Colon (tissue), 2 donors: Measurements from ENCODE around the gene ABL1.

Source experiments
- FAIRE-seq: peaks from 2 replicates; lab custom pipeline; 2012; peaks lifted over from hg19 to GRCh38; lab: Jason Lieb, UNC
- donor health status: control.
- donor health status: control.

The ABL1 gene

DNA sequence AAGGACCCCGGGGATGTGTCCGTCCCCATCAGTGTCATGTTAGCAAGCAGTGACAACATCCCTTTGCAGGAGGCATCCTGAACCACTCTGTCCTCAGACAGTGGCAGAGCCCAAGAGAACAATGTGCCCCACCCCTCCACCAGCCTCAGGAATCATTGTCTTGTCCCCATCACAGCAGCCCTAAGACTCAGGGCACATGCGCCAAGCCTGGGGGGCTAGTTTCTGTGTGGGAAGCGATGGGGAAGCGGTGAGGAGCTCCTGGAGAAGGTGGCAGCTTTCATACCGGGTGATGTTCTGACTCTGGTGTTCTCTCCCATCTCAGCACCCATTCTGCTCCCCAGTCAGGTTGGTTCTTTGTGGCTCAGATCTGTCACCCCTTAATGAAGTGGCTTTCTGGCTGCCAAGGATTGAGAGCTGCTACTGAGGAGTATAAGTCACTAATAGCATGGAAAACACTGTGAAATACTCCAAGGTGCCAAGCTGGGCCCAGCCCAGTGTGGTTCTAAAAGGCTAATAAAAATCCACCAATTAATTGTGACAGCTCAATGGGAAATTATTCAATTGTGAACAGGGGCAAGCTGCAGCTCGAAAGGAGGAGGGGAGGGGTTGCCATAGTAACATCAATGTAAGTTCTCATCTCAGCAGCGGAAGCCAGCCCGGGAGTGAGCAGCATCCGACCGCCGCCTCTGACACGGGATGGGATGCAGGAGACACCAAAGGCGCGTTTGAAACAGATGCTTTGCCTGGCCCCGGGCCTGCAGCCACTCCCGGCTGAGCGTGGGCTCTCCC is 56.8 kb downstream of the ABL1 start:
- no peak for FAIRE-seq

DNA sequence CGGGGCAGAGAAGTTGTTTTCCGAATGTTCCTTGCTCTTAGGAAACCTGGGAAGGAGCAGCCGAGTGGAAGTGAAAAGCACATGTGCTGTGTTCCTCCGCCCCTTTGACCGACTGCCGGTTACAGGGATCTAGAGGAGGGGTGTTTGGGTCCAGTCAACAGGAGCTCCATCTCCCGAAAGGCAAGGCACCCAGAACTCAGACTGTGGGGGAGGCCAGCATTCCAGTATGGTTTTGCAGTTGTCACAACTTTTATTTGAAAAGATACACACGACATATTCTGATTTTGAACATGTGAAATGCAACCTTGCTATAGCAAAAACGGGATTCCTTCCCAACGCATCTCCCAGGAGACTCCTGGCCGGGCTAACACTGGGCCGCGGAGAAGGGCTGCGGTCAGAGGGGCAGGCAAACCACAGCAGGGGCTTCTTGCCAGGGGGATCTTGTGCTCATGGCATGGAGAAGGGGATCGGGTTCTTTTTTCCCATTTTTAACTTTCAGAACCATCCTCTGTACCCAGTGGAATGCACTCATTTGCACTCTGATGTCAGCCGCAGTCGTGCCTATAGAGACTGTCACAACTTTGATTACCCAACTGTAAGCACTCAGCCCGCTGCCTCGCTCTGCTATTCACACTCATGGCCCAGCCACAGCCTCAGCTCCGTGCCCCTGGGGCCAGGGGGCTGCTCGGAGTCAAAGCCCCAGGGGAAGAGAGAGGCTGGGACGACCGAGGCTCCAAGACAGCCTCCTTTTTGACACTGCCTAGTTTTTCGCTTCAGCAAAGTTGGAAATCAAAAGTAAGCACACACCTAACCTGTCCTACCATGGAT is 57.6 kb downstream of the ABL1 start:
- no peak for FAIRE-seq

DNA sequence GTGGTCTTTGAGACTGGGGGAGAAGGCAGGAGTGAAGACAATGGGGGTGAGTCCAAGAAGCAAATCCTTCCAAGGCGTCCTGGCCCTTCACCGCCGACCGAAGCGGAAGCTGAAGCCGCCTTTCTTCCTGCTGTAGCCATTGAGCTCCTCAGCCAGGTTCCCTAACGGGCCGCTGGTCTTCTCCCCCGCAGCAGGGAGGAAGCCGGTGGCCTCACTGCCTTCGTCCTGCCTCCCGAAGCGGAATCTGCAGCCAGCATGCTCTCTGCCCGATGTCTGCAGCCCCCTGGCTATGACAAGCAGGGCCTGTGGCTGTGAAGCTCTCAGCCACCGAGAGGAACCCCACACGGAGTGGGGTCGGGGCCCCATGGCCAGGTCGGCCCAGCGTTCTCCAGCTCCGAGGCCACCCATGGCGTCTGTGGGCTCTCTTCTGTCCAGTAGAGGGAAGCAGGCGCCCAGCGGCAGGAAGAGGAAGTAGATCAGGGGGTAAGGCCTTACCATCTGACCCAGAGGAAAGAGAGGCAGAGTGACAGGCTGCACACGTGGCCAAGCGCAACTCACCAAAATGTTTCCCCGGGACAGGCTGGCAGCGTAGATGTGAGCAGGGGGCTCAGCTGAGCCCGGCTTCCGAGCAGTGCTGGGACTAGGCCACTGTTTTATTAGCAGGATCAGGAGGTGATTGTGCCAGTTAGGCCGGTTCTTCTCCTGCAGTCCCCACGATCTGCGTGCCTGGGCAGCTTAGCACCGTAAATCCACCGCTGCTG is 58.5 kb downstream of the ABL1 start:
- no peak for FAIRE-seq

DNA sequence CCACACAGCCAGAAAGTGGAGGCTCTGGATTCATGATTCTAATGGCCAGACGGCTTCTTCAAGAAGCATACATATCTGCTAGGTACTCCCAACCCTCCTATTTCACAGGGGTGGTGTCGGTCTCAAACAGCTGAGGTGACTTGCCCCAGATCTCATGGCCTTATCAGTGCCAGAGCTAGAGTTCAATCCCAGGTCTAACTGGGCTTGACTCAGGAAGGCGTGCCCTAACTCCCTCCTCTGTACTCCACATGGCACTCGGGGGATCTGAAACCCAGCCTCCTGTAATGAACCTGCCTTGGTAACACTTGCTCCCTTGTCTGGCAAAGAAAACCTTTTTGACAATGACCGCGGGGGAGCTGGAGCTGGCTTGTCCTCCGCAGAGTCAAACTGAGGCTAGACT is 59.5 kb downstream of the ABL1 start:
- FAIRE-seq: no peak

DNA sequence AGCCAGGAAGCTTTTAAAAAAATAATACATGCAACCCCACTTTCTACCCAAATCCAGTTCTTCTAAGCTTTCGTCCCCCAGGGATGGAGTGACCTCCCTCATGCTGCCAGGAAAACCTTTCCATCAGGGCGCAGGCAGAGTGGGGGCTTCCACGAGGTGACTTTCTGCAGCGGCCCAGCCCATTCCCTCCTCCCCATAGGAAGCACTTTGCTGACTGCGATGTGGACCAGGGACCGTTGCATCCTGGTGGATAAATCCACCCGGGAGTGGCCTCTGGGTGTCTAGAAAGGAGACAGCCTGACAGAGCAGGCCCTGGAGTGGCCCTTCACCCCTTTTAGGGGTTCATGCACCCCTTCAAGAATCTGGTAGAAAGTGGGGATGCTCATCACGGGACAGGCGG is 60.0 kb downstream of the ABL1 start:
- no peak for FAIRE-seq

DNA sequence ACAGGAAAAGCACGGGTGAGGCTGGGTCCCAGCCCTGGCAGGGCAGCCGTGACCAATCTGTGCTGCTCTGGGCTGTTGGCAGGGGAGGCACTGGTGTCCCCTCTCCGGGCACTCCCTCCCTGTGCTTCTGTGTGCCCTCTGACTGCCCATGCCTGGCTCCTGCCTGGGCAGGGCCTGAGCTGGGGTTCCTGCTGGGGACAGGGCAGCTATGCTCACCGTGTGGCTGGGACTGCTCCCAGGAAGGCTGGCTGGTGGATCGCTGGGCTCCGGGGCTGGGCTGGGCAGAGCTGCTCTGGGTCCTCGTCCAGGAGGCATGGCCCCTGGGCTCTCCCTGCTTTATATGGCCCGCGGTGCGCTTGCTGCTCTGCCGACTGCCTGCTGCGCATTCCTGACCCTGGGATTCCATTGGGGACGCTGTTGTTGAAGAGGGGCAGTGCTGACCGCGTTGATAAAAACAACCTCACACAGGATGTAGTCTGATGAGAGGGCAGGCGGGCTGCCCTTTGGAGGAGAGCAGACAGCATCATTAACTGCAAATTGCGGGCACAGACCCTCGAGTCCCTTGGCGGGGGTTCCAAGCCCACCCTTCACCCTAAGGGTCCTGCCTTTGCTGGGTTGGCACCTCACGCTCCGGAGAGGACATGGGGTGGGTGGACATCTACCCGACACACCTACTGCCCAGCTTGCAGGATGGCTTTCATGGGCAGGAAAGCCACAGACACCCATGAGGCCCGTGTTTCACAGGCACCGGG is 60.6 kb downstream of the ABL1 start:
- FAIRE-seq: no peak

DNA sequence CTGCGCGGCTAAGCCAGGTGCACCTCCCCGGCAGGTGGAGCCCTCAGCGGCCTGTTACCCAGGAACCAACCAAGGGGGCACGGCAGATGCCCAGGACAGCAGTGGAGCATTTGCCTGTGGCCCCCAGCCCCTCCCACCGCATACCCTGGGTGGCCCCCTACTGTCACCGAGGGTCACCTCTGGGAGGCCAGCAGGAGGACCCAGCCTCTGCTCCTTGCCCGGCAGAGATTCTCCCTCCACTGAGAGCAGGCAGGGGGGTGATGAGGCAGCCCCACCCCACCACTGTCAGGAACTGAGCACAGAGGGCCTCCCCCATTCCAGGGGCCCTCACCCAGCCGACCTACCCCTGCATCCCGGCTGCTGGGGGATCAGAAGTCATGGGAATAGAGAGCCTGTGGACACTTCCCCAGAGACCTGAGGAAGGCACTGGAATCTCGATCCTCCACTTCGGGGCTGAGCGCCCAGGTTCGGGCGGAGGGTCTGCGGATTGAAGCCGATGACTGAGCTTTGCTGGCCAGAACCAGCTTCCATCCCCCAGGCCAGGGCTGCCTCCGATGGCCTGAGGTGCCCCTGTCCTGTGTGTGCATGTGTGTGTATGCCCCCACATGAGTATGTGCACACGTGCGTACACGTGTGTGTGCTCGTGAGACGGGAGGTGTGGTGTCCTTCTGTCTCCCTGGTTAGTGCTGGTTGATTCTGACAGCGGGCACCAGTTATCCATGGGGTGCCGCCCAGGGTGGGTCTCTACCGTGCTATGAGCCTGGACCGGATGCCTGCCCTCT is 61.4 kb downstream of the ABL1 start, which contains the start of gene QRFP:
QRFP (minus strand) TSS at position 580 of the 782 bp plus-strand sequence. CDS start 2,974 bp downstream, outside the sequence.
- FAIRE-seq: no peak

DNA sequence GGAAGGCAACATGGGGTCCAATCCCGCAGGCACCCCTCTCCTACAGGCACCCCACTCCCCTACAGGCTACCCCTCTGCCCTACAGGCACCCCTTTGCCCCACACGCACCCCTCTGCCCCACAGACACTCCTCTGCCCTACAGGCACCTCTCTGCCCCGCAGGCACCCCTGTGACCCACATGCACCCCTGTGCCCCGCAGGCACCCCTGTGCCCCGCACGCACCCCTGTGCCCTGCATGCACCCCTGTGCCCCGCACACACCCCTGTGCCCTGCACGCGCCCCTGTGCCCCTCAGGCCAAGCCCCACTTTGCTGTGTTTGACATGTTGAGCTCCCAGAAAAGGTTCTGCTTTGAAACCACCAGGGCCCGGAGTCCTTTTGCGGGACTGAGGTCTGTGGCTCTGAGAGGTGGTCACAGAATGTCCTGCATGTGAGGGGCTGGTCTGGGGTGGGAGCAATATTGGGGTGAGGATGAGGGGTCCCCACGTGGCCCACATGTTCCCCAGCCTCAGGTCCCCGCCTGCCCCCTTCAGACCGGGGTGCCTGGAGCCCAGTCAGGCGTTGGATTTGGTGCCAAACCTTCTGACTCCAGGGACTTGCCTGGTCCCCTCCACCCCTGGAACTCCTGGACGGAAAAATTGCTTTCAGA is 62.2 kb downstream of the ABL1 start:
- no peak for FAIRE-seq

DNA sequence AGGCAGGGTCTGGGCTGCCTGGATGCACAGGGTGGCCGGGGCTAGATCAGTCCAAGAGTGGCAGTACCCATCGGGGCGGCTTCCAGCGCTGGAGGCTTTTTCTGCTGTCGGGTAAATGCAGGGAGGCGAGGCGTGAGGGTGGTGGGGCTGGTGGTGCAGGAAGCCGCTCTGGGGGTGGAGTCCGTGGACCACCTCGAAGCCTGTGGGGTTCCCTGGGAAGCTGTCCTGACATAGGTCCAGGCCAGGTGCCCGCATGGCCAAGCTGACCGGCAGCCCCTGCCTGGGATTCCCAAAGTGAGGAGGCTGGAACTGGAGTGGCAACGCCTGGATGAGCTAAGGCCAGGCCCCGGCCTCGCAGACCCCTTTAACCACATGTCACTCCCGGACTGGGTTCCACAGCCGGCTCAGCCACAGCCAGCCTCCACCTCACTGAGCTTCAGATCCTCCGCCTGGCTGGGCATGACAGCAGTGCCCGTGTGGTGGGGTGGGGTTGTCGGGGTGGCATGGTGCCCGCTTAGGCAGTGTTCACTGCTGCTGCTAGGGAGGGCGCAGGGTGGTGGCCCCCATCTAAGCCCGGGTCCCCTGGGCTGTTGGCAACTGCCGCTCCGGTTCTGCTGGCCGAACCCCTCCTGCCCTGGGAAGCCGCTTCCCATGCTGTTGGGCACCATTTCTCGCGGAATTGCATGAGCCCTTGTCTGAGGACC is 62.9 kb downstream of the ABL1 start:
- FAIRE-seq: no peak

DNA sequence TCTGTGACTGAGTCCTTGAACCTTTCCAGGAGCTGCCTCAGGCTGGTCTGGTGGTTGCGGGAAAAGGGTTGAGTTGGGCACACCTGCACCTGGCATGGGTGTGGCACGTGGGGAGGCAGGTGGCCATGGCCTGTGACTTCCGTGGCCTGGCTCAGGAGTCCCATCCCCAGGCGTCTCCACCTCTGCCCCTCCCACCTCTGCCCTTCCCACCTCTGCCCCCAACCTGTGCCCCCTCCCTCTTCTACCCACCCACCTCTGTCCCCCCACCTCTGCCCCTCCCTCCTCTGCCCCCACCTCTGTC is 63.4 kb downstream of the ABL1 start:
- no peak for FAIRE-seq

DNA sequence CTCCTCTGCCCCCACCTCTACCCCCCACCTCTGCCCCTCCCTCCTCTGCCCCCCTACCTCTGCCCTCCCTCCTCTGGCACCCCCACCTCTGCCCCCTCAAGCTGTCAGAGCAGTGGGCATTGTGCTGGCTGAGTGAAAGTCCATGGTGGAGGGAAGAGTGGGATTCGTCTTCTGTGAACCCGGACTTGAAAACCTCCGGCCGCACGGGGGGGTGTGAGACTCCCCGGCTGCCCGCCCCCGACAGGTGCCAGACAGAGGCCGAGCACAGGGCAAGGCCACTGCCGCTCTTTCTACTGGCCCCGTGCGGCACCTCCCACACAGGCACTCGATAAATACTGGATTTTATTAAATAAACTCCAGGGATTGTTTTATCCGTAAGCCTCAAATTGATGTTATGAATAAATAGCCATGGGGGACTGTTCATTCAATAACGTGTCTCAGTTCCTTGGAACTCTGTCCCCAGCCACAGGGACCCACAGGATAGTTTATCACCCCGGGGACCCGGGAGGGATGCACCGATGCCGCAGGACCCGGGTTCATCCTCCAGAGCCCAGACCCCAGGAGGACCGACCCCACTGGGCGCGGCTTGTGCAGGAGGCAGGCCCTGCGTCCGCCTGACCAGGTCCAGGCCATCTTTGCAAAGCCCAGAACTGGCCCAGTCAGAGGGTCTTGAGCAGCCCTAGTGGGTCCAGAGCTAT is 64.1 kb downstream of the ABL1 start:
- no peak for FAIRE-seq

DNA sequence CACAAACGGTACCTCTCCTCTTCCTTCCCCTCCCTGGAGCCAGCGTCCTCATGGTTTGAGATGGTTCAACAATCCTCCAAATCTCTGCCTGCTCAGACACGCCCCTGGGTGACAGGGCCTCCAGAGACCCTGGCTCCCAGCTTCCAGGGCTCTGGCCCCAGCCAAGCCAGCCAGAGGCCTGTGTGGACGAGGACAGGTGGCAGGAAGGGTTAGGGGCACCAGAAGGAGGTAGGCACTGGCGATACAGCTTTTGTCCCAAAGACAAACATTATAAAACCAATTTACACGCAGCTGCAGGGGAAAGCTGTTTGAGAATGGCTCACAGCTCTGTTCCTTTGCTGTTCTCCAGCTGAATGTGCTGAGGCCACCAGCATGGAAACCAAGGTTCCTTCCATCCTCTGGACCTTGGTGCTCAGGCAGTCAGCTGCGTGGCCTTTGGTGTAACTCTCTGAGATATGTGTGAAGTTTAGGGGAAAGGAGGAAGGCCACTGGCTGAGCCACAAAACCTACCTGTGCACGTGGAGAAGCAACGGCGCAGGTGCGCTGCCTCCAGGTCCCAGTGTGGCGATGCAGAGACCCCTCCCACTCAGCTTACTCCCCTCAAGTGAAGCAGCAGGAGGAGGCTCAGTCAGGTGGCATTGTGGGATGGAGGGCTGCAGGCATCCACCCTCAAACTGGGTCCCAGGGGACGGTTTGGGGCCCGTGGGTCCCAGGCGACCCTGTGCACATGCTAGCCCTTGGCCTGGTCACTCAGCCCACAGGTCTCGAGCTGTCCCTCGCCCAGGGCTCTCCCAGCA is 65.8 kb downstream of the ABL1 start:
- FAIRE-seq: no peak

DNA sequence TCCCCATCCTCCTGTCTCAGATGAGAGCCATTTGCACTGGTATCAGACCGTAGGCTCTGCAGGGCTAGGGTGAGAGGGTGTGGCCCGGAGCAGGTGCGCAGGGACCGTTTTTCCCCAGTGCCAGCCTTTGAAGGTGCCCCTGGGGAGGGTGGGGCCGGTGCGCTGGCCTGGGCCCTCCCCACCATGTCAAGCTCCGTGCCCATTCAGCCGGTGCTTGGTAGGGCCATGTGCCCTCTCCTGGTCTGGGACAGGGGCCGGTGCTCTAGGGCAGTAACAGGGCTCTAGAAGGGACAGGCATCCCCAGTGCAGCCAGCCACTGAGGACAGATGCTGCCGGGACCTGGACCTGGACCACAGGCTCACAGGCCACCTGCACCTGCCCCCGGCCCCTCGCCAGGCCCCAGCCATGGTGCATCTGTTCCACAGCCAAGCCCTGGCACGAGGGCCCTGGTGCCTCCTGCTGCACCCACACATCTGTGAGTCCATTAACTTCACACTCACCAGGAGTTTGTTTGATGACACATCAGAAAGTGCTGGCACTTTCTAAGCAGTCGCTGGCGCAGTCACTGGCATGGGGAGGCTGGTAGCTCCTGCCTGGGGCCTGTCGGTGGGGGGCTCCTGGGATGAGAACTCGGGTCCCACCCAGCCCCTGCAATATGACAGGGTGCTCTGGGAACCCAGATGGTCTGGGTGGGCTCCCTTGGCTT is 66.6 kb downstream of the ABL1 start:
- no peak for FAIRE-seq

DNA sequence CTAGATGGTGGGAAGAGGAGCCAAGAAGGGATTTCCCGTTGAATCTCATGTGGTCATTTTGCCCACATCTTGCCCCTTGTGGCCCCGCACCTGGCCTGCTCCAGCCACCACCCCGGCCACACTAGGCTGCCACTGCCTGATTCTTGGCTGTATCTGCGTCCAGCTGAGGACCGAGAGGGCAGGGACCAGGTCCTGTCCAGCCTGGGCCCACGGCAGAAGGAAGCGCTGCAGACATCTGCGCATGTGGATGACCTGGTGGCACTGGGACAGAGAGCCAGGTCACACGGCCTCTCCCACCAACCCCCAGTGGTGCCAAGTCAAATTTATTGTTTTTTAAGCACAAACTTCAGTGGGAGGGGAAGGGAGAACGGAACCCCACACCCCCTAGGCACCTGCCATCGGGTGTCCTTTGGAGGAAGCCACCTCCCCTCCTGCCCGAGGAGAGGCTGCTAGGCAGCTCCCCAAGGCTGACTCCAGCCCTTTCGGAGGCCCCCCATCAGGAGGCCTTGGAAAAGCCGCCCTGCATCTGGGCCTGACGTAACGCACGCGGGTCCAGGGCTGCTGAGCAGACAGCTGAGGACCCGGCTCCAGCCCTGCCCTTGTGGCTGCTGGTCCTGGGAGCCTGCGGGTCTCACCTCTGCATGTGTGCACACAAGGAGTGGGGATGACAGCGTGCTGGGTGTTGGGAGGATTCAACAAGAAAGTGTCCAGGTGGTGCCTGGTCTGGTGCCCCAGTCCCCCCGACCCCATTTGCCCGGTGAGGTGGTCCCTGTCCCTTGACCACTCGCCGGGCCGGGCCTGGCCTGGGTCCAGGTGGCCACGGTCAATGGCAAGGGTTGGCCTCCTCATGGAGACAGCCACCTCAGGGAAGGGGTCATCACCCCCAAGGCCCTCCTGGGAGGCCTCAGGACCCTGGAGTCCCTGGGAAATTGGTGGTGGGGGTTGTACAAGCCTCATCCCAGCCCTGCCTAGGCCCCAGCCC is 67.4 kb downstream of the ABL1 start:
- no peak for FAIRE-seq

DNA sequence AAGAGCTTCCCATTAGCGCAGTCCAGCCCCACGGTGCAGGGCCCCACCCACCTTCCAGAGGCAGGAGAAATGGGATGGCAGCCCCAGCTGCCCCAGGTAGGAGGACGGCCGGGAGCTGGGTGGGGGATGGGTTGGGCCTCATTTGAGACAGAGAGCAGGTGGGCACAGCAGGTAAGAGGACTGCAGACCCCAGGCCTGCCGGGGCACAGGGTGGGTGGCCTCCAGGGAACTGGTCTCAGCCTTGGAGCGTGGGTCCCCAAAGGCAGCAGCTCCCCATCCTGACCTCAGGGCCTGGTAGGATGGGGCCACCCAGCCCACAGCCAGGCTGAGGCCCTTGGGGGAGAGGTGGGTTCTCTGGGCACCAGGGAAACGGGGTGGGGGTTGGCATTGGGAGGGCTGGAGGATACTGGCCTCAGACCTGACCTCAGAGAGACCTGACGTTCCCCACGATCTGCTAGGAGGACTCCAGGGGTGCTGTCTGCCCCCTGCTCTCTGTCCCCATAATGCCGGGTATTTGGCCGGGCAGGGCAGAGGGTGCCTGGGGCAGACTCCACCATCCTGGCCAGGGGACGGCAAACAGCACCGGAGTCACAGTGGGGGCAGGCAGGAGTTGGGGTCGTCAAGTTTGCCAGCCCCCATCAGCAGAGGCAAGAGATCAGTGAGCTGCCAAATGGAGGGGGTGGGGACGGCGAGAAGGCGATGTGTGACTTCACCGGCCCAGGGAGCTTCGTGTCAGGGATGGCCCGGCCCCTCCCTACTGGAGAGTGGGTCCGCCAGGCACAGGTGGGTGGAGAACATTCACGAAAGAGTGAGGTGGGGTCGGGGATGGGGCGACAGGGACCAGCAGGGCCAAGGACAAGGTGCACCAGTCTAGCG is 68.4 kb downstream of the ABL1 start:
- FAIRE-seq: no peak
